ENCODE data around the gene EBLN2. TPM values are rescaled to one million over a fixed set of nuclear protein-coding genes. Genes with fewer than 3 reads are reported as not detected.

EBLN2 gene
- total and polyA plus RNA-seq, 2 experiments from 2014 or later, result 4.7 to 9.9 TPM

DNA sequence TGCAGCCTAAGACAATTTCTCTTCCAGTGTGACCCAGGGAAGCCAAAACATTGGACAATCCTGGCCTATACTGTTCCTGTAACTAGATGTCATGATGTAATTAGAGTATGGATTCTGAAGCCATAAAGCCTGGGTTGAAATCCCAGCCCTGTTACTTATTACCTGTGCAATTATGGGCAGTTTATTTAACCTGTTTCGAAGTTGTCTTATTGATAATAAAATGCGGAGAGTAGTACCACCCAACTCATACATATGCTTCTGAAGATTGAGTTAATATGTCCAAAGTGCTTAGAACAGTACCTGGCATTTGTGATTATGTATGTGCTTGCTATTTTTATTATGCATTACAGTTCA, 34.7 kb upstream of the EBLN2 start:
- H3K27me3 Mint-ChIP-seq (ENCODE audit: insufficient read depth, low read depth, poor library complexity), result peaks cover 5% of the 10 kb centered on the region
- Histone ChIP-seq H3K79me2 (replicated peaks; ENCODE audit: insufficient read depth) (no peaks in the 10 kb centered on the region; the same call in 1 of the 2 replicates), H3K9me2 (ENCODE audit: insufficient read depth) (no peaks in the 10 kb centered on the region), H3K27me3 (ENCODE audit: insufficient read depth) (no peaks in the 10 kb centered on the region), H4K20me1 (replicated peaks; ENCODE audit: insufficient read depth) (peaks cover 24% of the 10 kb centered on the region; the same call in 1 of the 2 replicates), H2AFZ (no peak overlapping the region), H3F3A (replicated peaks; ENCODE audit: low read depth) (no peaks in the 10 kb centered on the region), H3K4me1 (ENCODE audit: insufficient read depth) (peaks cover 50% of the 10 kb centered on the region), H3K27ac (ENCODE audit: low read depth) (0 out of 2 replicates have a peak overlapping the region, but pooled peaks have one; percentile 24), H3K4me3 (no peak overlapping the region), H3K4me2 (no peak overlapping the region), H3K36me3 (ENCODE audit: insufficient read depth) (no peaks in the 10 kb centered on the region)
- TF ChIP-seq CREB1 (CRISPR knock-in tag; IDR thresholded peaks at IDR 0.05; ENCODE audit: low read depth) (no peak), STAT1 (IDR thresholded peaks at IDR 0.05; ENCODE audit: unreplicated experiment) (no peak)
- H3K9me3 Mint-ChIP-seq, result no peaks in the 10 kb centered on the region
- no peak overlapping the region for H3K27ac Mint-ChIP-seq
- H3K4me3 Mint-ChIP-seq, result no peak overlapping the region
- peaks cover 12% of the 10 kb centered on the region; the same call in 2 of the 3 replicates for H3K36me3 Mint-ChIP-seq (ENCODE audit: low read depth)
- H3K4me1 Mint-ChIP-seq, result peaks cover 59% of the 10 kb centered on the region
- no peak for DNase-seq (ENCODE audit: low spot score)
- no peak for ATAC-seq

DNA sequence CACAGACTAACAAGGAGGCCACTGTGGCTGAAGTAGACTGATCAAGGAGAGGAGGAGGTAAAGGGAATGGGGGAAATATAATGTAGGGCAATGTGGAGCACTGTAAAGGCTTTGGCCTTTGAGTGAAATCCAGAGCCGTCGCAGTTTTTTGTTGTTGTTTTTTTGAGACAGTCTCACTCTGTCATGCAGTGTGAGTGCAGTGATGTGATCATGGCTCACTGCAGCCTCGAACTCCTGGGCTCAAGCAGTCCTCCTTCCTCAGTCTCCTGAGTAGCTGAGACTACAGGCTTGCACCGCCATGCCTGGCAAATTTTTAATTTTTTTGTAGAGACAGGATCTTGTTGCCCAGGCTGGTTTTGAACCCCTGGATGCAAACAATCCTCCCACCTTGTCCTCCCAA, 32.7 kb upstream of the EBLN2 start:
- H3K27ac Mint-ChIP-seq, result peak overlapping the region; percentile 79
- Histone ChIP-seq H3K36me3 (ENCODE audit: insufficient read depth) (no peaks in the 10 kb centered on the region), H3K9me2 (ENCODE audit: insufficient read depth) (no peaks in the 10 kb centered on the region), H3K79me2 (replicated peaks; ENCODE audit: insufficient read depth) (no peaks in the 10 kb centered on the region; the same call in 1 of the 2 replicates), H3K27ac (ENCODE audit: low read depth) (0 out of 2 replicates have a peak overlapping the region, but pooled peaks have one; percentile 36), H3K4me1 (ENCODE audit: insufficient read depth) (peaks cover 31% of the 10 kb centered on the region), H3K4me3 (no peak overlapping the region), H3F3A (replicated peaks; ENCODE audit: low read depth) (no peaks in the 10 kb centered on the region), H4K20me1 (replicated peaks; ENCODE audit: insufficient read depth) (peaks cover 36% of the 10 kb centered on the region), H3K27me3 (ENCODE audit: insufficient read depth) (no peaks in the 10 kb centered on the region), H2AFZ (no peak overlapping the region), H3K4me2 (no peak overlapping the region)
- H3K27me3 Mint-ChIP-seq (ENCODE audit: insufficient read depth, low read depth, poor library complexity), result peaks cover 5% of the 10 kb centered on the region
- H3K36me3 Mint-ChIP-seq (ENCODE audit: low read depth), result peaks cover 12% of the 10 kb centered on the region; the same call in 2 of the 3 replicates
- H3K4me1 Mint-ChIP-seq, result peaks cover 51% of the 10 kb centered on the region
- no peak overlapping the region for H3K4me3 Mint-ChIP-seq
- no peaks in the 10 kb centered on the region for H3K9me3 Mint-ChIP-seq
- ATAC-seq, result no peak
- no peak for DNase-seq (ENCODE audit: low spot score)
- no peak for TF ChIP-seq POLR2AphosphoS5 (IDR thresholded peaks at IDR 0.05; ENCODE audit: low read depth)
- TF ChIP-seq, protein P1, sequence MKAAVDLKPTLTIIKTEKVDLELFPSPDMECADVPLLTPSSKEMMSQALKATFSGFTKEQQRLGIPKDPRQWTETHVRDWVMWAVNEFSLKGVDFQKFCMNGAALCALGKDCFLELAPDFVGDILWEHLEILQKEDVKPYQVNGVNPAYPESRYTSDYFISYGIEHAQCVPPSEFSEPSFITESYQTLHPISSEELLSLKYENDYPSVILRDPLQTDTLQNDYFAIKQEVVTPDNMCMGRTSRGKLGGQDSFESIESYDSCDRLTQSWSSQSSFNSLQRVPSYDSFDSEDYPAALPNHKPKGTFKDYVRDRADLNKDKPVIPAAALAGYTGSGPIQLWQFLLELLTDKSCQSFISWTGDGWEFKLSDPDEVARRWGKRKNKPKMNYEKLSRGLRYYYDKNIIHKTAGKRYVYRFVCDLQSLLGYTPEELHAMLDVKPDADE (IDR thresholded peaks at IDR 0.05), result no peak
- TF ChIP-seq, protein P2, sequence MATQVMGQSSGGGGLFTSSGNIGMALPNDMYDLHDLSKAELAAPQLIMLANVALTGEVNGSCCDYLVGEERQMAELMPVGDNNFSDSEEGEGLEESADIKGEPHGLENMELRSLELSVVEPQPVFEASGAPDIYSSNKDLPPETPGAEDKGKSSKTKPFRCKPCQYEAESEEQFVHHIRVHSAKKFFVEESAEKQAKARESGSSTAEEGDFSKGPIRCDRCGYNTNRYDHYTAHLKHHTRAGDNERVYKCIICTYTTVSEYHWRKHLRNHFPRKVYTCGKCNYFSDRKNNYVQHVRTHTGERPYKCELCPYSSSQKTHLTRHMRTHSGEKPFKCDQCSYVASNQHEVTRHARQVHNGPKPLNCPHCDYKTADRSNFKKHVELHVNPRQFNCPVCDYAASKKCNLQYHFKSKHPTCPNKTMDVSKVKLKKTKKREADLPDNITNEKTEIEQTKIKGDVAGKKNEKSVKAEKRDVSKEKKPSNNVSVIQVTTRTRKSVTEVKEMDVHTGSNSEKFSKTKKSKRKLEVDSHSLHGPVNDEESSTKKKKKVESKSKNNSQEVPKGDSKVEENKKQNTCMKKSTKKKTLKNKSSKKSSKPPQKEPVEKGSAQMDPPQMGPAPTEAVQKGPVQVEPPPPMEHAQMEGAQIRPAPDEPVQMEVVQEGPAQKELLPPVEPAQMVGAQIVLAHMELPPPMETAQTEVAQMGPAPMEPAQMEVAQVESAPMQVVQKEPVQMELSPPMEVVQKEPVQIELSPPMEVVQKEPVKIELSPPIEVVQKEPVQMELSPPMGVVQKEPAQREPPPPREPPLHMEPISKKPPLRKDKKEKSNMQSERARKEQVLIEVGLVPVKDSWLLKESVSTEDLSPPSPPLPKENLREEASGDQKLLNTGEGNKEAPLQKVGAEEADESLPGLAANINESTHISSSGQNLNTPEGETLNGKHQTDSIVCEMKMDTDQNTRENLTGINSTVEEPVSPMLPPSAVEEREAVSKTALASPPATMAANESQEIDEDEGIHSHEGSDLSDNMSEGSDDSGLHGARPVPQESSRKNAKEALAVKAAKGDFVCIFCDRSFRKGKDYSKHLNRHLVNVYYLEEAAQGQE (IDR thresholded peaks at IDR 0.05; ENCODE audit: unreplicated experiment), result no peak
- TF ChIP-seq STAT1 (IDR thresholded peaks at IDR 0.05; ENCODE audit: unreplicated experiment), result no peak
- no peak for TF ChIP-seq EZH2 (IDR thresholded peaks at IDR 0.05; ENCODE audit: low read depth, unreplicated experiment)
- no peak for TF ChIP-seq NANOG (IDR thresholded peaks at IDR 0.05; ENCODE audit: borderline replicate concordance)
- TF ChIP-seq CREB1 (CRISPR knock-in tag; IDR thresholded peaks at IDR 0.05; ENCODE audit: low read depth), result no peak
- TF ChIP-seq EZH2phosphoT487 (IDR thresholded peaks at IDR 0.05; ENCODE audit: unreplicated experiment), result no peak
- no peak for TF ChIP-seq ZNF331 (CRISPR knock-in tag; IDR thresholded peaks at IDR 0.05; ENCODE audit: low read depth)
- TF ChIP-seq, protein P3, sequence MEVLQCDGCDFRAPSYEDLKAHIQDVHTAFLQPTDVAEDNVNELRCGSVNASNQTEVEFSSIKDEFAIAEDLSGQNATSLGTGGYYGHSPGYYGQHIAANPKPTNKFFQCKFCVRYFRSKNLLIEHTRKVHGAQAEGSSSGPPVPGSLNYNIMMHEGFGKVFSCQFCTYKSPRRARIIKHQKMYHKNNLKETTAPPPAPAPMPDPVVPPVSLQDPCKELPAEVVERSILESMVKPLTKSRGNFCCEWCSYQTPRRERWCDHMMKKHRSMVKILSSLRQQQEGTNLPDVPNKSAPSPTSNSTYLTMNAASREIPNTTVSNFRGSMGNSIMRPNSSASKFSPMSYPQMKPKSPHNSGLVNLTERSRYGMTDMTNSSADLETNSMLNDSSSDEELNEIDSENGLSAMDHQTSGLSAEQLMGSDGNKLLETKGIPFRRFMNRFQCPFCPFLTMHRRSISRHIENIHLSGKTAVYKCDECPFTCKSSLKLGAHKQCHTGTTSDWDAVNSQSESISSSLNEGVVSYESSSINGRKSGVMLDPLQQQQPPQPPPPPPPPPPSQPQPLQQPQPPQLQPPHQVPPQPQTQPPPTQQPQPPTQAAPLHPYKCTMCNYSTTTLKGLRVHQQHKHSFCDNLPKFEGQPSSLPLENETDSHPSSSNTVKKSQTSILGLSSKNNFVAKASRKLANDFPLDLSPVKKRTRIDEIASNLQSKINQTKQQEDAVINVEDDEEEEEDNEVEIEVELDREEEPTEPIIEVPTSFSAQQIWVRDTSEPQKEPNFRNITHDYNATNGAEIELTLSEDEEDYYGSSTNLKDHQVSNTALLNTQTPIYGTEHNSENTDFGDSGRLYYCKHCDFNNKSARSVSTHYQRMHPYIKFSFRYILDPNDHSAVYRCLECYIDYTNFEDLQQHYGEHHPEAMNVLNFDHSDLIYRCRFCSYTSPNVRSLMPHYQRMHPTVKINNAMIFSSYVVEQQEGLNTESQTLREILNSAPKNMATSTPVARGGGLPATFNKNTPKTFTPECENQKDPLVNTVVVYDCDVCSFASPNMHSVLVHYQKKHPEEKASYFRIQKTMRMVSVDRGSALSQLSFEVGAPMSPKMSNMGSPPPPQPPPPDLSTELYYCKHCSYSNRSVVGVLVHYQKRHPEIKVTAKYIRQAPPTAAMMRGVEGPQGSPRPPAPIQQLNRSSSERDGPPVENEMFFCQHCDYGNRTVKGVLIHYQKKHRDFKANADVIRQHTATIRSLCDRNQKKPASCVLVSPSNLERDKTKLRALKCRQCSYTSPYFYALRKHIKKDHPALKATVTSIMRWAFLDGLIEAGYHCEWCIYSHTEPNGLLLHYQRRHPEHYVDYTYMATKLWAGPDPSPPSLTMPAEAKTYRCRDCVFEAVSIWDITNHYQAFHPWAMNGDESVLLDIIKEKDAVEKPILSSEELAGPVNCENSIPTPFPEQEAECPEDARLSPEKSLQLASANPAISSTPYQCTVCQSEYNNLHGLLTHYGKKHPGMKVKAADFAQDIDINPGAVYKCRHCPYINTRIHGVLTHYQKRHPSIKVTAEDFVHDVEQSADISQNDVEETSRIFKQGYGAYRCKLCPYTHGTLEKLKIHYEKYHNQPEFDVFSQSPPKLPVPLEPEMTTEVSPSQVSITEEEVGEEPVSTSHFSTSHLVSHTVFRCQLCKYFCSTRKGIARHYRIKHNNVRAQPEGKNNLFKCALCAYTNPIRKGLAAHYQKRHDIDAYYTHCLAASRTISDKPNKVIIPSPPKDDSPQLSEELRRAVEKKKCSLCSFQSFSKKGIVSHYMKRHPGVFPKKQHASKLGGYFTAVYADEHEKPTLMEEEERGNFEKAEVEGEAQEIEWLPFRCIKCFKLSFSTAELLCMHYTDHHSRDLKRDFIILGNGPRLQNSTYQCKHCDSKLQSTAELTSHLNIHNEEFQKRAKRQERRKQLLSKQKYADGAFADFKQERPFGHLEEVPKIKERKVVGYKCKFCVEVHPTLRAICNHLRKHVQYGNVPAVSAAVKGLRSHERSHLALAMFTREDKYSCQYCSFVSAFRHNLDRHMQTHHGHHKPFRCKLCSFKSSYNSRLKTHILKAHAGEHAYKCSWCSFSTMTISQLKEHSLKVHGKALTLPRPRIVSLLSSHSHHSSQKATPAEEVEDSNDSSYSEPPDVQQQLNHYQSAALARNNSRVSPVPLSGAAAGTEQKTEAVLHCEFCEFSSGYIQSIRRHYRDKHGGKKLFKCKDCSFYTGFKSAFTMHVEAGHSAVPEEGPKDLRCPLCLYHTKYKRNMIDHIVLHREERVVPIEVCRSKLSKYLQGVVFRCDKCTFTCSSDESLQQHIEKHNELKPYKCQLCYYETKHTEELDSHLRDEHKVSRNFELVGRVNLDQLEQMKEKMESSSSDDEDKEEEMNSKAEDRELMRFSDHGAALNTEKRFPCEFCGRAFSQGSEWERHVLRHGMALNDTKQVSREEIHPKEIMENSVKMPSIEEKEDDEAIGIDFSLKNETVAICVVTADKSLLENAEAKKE (CRISPR knock-in tag; IDR thresholded peaks at IDR 0.05), result no peak
- no peak for TF ChIP-seq ZNF114 (CRISPR knock-in tag; IDR thresholded peaks at IDR 0.05)

Measured in GM23338 (cell line).